Limb (tissue), 2 donors: Measurements from ENCODE around the gene CES2.
"Not testable (repeated sequence)": the region's sequence is repeated elsewhere in the genome, so short reads cannot be mapped to it uniquely, and the experiment has no call there.

Experiments used
- DNase-seq, 2 donors: peaks; one replicate each; pipeline ENCODE4 v3.0.0-alpha.2; 2016; ENCODE audit errors: extremely low spot score in 2 of 2

The CES2 gene, protein sequence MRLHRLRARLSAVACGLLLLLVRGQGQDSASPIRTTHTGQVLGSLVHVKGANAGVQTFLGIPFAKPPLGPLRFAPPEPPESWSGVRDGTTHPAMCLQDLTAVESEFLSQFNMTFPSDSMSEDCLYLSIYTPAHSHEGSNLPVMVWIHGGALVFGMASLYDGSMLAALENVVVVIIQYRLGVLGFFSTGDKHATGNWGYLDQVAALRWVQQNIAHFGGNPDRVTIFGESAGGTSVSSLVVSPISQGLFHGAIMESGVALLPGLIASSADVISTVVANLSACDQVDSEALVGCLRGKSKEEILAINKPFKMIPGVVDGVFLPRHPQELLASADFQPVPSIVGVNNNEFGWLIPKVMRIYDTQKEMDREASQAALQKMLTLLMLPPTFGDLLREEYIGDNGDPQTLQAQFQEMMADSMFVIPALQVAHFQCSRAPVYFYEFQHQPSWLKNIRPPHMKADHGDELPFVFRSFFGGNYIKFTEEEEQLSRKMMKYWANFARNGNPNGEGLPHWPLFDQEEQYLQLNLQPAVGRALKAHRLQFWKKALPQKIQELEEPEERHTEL

GRCh38 chr16:66935314-66936011 lies at the start of gene CES2:
TSS of gene CES2 (plus strand) at chr16:66935516. CDS start at chr16:66935636, 120 bp downstream.
- DNase-seq = no peak

DNA sequence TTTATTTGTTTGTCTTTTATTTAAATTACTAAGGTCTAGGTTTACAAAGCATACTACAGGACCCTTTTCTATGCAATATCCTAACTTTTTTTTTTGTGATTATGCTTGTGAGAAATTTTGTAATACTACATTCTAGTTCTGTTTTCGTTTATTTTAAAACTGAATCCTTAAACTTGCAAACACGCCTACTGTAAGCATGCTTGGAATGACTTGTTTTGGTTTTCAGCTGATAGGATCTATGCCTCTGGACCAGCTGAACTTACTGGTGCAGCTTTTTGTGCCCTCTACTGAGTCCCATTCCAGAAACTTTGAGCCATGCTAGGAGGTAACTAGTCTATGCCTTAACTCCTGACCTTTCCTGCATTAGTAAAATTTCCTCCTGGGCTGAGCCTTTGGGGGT lies 49.0 kb upstream of the CES2 start:
- DNase-seq = no peak

DNA sequence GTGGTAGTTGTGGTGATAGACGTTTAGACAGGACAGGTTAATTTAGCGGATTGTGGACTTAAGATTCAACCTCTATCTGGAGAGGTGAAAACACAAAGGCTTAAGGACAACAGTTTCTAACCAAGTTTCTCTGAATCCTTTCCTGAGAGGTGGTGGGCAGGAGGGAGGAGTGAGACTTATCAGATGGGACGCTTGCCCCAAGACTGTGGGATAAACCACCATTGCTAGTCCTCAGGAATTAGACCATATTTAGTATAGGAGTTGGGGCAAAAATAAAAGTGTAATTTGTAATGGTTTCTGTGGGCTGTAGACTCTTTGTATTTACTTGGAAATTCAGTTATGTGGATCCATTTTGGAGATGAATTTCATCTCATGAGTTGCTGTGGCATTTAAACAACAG lies 48.4 kb upstream of the CES2 start:
- no peak for DNase-seq

DNA sequence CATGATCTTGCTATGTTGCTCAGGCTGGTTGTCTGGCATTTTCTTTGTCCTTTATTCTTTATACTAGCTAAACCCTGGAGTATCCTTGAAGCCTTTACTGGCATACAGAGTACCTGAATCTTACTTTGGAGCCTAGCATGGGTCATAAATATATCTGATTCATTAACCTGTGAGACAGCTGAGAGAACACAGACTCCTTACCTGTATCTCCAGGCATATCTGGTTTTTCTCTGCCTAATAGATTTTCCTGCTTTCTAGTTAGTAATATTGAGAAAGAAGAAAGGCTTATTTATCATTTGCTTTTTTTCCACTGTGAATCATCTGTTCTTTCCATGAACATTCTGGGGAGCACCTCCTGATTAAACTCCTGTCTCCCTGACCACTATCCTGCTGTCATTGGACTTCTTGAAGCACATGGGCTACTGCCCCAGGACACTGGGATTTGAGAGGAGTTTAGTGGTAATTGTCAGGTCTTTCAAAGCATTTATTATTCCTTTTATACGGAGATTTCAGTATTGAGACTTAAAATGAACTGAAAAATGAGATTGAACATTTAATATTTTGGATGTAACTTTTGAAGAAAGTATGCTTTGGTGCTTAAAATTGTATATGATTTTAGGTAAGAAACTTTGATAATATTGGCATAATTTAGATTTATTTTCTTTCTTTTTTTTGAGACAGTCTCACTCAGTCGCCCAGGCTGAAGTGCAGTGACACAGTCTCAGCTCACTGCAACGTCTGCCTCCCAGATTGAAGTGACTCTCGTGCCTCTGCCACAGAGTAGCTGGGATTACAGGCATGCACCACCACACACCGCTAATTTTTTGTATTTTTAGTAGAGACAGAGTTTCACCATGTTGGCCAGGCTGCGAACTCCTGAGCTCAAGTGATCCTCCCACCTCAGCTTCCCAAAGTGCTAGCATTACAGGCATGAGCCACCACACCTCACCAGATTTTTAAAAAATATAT lies 46.4 kb upstream of the CES2 start:
- no peak for DNase-seq

- no peak for DNase-seq
Measured at GRCh38 chr16:66889622-66890021, 45.7 kb upstream of the CES2 start.

DNA sequence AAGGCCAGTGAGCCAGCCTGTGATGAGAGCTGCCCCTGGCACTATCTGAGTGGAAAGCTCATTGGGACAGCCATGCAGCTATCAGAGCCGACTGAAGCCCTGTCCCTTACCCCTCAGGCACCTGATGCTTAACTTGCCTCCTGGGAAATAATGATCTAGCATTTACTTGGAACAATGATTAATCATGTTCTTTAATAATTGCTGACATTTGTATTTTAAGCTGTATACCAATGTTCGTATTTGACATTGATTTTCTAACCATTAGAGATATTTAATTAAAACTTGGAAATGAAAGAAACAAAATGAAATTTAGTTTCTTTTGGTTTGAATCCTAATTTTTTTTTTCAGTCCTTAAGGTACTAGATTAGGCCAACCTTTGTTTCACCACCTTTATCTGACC lies 44.5 kb upstream of the CES2 start:
- no peak for DNase-seq

DNA sequence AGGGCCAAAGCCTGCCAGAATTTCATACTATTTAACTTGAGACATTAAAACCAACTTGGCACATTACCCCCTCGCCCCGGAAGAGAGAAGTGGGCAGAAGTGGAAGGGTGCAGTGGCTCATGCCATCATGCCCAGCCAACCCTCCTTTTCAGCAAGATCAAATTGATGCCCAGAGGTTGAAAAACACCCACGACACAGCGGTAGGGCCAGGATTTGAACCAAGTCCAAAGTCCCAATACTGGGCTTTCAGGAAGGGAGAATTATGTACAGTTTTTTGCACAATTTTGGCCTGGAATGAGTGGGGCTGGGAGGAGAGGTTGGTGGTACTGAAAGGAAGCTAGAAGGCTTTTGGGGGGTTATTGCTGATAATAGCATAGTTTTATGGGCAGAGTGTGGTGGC lies 44.0 kb upstream of the CES2 start:
- no peak for DNase-seq

DNA sequence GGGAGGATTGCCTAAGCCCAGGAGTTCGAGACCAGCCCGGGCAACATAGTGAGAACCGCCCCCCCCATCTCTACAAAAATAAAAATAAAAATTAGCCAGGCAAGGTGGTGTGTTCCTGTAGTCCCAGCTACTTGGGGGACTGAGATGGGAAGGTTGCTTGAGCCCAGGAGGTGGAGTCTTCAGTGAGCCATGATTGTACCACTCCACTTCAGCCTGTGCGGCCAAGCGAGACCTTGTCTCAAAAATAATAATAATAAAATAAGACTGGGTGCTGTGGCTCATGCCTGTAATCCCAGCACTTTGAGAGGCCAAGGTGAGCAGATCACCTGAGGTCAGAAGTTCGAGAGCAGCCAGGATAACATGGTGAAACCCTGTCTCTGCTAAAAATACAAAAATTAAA lies 43.5 kb upstream of the CES2 start:
- no peak for DNase-seq

DNA sequence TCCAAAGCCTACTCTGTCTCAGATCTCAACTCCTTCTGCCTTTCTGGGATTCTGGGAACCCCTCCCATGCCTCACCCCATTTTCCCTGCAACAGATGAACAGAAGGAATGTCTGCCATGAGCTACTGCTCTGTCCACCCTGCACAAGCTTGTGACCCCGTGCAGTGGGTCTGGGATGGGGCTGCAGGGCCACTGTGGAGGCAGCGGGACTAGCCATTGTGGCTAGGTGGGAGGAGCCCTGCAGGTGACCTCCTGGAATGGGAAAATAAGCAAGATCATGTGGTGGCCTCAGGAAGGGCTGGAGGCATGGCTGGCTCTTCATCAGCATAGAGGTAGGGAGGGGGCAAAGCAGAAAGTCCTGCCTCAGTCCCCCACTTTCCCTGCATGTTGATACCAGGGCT lies 41.3 kb upstream of the CES2 start:
- no peak for DNase-seq

- DNase-seq = peak; percentile 59 to 76
Measured at GRCh38 chr16:66894948-66895688, 40.2 kb upstream of the CES2 start.

GRCh38 chr16:66895689-66895979 lies 39.7 kb upstream of the CES2 start:
- no peak for DNase-seq

DNA sequence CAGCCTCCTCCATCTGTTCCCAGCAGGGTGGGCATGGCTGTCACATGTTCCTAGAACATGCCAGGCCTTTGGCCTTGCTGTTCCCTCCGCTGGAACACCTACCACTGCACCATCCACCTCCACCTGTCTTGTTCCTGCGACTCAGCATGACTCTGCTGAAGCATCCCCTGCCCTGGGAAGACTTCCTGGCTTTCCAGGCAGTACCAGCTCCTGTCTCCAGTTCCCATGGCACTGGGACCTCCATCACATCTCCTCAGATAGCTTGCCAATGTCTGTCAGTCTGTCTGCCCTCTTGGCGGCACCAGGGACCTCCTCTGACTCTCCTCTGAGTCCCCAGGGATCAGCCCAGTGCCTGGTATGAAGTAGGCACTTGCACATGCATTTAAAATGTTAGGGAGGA lies 39.3 kb upstream of the CES2 start:
- no peak for DNase-seq

GRCh38 chr16:66896682-66897081 lies 38.6 kb upstream of the CES2 start:
- not testable (repeated sequence) for DNase-seq

GRCh38 chr16:66898207-66898606 lies 37.1 kb upstream of the CES2 start:
- no peak for DNase-seq

DNA sequence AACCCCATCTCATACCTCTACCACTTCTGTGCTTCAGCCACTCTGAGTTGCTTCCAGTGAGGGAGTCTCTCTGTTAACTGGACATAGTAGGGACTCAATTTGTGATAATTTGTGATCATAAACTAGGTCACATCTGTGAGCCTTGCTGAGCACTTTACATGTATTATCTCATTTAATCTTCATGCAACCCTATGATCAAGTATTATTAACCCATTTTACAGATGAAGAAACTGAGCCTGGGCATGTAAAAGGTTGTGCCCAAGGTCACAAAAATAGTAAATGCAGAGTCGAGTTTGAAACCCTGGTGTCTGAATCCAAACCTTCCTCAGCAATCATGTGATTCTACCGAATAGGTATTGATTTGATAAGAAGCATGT lies 36.4 kb upstream of the CES2 start:
- no peak for DNase-seq

GRCh38 chr16:66899310-66899944 lies 35.9 kb upstream of the CES2 start:
- DNase-seq = no peak

GRCh38 chr16:66899945-66900710 lies 35.2 kb upstream of the CES2 start:
- DNase-seq = peak in 1 of 2 donors; percentile 78

- DNase-seq = no peak
Measured at GRCh38 chr16:66900721-66901441, 34.4 kb upstream of the CES2 start.

GRCh38 chr16:66901626-66902025 lies 33.7 kb upstream of the CES2 start:
- no peak for DNase-seq
